GM21576 (cell line): ENCODE results near the gene ADAMTS8.

Source experiments
- ATAC-seq: cut with Tn5 transposase; IDR thresholded peaks from one replicate; pipeline ENCODE4 v1.9.1; 2021; ENCODE audit warnings: mild to moderate bottlenecking, moderate library complexity; ENCODE audit not compliant: unreplicated experiment

The ADAMTS8 gene

DNA sequence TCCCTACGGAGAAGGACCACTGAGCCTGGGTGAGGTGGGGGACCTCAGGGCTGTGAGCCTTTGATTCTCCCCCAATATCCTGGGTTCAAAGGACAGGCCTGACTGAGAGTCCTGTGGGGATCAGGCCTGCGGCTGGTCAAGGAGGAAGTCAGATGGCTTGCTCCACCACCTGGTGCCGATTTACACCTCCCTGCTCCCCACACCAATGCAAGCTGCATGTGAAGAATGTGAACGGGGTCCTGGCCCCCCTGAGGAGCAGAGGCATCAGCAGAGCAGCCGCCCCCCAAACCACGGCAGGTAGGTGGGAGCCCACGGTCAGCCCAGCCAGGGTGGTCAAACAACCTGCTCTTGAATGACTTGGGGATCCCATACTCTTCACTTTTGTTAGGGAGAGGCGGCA, 6.7 kb downstream of the ADAMTS8 start:
- ATAC-seq, result no peak

DNA sequence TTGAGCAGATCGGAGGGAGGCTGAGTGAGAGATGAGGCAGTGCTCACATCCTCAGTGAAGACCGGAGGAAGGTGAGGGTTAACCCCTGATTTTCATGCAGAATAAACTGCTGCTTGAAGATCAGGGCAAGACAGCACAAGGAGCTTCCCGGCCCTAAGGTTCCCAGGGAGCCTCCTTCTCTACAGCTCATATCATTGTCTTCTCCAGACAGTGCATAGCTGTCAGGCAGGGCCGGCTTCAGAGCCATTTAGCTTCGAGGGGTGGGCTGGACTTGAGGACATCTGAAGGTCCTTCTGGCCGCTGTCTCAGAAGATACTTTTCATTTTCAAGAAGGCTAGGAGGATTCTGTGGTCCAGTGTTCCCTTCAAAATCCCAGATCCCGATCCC, 7.2 kb downstream of the ADAMTS8 start:
- ATAC-seq, result no peak

DNA sequence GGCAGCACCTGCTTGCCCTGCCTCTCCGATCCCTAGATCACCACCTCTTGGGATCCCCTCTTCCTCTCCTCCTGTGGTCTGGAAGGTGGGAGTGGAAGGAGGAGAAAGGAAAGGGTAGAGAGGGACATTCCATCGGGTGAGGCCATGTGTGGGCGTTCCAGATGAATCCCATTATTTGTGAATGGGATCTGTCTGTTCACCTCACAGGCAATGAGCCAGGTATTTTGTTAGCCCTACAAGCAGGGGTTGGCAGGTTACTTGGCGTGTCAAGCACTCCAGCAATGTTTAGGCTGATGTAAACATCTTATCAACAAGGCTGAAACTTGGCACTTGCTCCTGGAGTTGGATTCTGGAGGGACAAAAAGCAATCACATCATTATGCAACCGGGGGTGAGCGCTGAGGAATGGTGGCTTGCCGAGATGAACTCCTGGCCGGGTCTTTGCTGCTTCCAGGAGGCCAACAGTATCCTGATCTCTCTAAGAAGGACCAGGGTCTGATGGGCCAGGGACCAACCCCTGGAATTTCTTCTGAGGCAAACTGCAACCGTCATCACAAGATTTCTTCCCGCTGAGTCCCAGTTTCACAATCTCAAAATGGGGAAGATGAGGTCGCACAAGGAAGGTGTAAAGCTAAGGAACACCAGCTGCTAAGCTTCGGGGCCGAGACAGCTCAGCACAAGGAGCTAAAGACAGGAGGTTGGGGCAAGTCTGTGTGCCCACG, 7.8 kb downstream of the ADAMTS8 start:
- no peak for ATAC-seq

DNA sequence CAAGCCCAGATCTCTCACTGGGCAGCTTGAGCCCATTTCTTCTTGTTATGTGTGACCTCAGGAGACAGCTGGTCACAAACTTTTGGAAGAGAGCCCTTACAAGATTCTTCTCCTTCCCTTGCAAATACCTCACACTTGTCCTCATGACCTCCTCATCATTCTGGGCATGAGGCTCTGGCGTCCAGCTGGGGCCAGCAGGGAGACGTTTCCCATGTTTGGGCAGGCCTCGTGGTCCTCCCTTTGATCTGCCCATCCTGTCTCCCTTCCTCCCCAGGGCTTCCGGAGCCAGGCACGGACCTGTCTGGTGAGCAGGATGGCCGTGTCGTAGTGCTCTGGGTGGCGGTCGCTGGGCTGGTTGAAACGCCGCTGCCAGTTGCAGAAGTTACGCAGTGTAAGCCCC, 9.7 kb downstream of the ADAMTS8 start:
- no peak for ATAC-seq

DNA sequence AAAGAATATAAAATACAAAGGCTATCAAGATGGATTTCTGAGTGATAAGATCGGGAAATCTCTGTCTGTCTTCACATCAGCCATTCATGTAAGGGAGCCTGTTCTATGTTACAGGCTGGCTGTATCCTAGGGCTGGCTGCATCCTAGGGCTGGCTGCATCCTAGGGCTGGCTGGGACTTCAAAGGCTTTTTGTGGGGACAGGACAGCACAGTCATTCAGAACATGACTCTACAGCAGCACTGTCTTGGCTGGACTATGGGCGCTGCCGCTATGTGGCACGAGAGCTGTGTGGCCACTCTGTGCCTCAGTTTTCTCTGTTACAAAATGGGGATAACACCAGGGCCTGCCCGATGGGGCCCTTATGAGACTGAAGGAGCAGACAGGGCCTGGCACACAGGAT, 10.2 kb downstream of the ADAMTS8 start:
- no peak for ATAC-seq

DNA sequence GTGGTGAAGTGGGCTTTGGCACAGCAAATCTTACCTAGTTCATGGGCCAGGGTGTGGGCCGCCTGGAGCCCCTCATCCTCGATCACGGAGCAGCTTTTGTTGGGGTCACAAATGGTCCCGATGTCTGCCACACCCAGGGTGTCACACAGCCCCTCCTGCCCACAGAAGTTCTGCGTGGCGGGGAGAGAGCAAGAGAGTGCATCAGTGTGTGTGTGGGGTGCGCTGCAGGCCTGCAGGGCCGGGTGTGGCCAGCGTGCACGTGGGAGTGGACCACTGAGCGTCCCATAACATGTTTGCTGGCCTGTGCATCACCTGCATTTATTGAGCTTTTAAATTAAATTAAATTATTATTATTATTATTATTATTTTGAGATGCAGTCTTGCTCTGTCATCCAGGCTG, 11.5 kb downstream of the ADAMTS8 start:
- ATAC-seq, result no peak

DNA sequence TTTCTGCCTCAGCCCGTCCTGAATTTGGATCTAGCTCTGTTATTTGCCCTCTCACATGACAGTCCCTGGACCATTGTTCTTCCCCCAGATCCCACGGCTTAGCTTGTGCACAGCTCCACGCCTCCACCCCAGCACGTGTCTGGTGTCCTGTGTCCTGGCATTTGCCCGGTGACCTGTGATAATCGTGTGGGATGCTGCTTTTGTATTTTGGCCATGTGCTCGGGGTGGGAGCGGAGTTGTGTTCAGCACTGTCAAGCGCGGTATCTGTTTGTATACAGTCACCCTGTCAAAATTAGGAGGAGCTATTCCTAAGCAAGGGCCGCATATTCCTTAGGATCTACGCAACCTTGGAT, 11.9 kb downstream of the ADAMTS8 start:
- no peak for ATAC-seq

DNA sequence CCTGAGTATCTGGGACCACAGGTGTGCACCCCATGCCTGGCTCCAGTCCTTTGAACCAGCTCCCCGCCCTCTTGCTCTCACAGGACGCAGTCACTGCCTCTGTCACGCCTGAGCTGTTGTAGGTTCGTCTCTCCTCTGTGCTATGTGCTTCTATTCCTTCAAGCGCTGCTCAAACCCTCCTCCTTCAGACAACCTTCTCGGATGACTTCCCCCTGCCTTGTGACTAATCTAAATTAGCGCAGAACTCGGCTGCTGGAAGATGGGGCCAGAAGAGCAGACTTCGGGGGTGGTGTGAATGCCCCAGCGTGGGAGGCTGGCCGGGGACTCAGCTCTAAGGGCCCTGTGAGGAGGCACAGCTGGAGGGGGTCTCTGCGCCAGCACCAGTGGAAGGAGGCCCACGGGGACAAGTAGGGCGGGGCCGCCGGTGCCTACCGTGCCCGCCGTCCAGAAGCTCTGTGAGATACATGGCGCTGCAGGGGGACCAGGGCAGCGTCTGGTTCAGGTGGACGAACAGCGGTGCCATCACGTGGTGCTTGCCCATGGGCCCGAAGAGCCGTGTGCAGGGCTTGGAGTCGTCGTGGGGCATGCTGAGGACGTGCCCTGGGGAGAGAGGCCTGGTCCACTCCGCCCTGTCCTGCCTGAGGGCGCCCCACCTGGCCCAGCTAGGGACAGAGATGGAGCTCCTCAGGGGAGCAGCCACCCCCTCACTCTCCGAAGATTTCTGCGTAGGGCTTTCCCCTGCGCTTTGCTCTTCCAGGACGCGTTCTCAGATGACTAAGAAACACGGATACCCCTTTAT, 12.5 kb downstream of the ADAMTS8 start:
- ATAC-seq, result no peak

DNA sequence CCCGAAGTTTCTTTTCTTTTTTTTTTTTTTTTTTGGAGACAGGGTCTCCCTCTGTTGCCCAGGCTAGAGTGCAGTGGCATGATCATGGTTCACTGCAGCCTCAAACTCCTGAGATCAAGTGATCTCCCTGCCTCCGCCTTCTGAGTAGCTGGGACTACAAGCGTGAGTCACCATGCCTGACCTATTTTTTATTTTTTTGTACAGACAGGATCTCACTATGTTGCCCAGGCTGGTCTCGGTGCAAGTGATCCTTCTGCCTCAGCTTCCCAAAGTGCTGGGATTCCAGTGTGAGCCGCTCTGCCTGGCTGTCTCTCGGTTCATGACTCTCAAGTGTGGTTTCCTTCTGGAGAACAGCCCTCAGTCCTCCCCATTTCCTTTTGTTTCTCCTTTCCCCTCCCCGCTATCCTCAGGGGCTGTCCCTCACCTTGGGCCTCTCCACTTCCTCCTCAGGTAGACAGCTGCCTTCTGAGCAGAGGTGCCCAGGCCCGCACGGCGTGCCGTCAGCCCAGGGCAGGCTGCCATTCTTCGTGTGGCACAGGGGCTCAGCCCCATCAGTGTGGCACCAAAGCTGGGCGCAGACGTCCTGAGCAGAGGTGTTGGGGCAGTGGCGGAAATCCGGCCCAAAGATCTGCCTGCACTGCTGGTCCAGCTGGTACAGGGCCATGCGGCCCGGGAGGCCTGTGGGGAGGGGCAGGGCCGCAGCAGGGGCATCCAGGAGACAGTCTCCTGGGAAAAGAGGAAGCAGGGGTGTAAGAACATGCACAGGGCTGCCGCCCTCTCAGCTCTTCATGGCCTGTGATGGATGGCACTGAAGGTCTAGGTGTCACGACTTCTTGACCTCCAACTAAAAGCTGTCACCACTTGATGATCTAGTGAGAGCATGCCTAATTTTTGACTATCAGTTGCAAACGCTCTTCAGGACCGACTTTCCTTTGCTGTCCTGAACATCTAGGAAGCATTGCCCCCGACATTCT, 14.0 kb downstream of the ADAMTS8 start:
- ATAC-seq, result no peak

DNA sequence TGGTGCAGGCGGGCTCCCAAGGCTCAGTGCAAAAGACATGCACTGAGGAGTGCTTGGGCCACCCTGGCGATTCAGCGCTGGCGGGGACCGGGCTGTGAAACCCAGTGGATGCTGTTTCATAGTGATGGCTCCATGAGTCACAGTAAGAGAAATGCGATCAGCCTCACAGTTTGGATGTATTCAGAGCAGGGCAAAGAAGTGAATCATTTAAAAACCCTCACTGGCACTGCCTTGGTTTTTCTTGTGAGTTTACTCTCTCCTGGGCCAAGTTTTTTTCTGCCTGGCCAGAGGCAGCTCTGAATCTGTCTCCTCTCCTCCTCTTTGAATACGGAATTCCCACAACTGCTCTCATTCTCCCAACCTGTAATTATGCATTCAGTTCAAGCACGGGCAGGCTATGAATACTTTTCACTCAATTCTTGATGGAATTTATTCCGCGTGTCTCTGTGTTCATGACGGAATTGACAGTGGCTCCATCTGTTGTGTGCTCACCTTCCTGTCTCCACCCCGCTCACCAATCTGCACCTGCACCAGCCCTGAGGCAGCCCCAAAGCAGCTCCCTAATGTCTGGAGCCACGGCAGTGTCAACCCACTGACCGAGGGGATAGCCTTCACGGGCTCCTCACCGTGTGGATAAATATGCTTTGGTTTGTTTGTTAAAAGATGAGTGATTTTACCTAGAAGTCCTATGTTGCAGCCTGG, 14.9 kb downstream of the ADAMTS8 start:
- no peak for ATAC-seq

DNA sequence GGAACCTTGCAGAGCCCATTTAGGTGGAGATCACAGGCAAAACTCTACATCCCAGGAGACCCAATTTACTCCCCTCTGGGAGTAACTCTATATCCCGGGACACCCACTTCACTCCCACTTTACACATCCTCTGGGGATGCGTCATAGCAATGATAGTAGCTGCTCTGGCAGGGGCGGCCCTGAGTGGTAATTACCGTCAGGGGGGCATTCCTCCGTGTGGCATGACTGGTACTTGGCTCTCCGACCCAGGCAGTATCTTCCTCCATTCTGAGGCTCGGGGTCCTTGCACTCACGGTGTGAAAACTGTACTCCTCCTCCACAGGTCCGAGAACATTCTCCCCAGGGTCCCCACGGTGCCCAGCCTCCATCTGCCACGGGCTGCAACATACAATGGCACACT, 17.2 kb downstream of the ADAMTS8 start:
- no peak for ATAC-seq

DNA sequence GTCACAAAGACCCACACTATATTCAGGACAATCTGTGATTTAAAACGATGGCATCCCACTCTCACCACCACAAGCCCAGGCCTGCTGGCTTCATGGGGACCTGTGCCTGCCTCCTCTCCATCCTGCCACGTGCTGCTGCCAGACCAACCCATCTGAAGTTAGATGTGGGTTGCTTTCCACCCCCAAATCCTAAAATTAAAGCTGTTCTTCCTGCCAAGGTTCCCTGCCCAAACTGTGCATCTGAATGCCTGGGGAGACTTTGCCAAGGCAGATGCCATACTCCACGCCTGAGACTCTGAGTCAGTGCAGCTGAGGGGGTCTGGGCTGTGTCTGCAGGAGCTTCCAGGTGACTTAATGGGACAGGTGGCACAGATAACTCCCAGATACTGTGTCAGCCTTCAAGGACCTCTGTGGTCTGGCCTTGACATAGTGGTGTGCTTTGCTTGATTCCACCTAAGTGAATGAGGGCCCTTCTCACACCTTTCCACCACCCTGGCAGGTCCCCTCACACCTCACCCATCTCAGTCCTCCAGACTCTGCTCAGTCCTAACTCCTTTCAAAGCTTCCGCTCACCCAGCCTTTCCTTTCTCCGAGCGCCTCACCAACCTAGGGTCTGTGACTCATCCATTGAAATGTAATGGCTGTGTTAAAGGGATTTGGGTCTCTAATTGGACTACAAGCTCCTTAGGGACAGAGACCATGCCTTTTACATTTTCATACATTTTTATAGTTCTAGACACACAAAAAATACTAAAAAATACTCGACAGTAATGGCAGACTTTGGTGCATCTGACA, 18.6 kb downstream of the ADAMTS8 start:
- no peak for ATAC-seq

DNA sequence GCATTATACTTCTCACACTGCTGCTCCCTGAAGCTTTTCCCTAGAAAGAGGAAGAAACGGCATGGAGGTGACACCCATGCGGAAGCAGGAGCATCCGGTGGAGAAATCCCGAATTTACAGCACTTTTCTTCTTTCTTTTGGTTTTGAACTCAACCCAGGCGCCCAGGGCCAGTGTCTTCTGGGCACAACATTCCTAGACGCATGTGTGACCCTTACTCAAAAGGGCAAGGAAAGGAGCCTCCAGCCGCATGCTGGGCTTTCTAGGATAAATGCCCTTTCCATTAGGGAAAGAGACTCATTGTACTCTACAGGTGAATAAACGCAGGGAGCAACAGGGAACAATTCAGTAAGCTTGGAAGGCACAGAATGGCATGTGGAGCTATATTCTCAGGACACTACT, 19.5 kb downstream of the ADAMTS8 start:
- no peak for ATAC-seq

DNA sequence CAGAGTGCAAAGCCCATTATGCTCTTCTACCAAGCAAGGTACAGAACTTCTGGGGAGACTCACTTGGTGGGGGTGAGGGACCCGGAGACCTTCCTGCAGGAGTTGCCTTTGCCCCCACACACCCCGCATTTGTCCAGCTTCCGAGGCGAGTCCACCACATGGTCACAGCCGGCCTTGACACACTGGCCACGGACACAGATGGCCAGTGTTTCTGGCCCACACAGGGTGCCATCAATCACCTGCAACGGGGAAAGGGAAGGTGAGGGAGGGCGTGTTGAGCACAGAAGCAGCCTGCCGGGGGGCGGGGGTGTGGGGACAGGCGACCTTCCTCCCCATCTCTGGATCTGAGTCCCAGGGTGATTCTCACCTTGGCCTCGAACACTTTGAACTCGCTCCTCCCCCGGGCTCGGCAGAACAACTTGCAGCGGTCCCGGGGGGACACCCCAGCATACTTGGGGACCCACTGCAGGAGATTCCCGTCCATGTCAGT, 20.0 kb downstream of the ADAMTS8 start:
- ATAC-seq, result no peak

DNA sequence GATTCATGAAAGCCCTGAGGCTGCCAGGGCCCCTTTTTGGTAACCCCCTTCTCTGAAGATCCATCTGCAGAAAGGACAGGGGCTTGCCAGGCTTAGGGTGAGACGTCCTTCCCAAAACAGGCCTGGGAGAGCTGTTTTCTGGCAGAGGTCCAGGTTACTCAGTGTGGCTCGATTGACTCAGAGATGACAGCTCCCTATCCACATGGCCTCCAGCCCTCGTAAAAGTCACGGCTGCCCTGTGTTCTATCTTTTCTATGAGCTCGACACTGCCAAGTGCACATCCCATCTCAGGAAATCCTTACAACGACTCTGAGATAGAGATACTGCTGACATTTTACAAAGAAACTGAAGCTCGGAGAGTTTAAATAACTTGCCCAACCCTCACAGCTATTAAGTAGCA, 20.4 kb downstream of the ADAMTS8 start:
- no peak for ATAC-seq

DNA sequence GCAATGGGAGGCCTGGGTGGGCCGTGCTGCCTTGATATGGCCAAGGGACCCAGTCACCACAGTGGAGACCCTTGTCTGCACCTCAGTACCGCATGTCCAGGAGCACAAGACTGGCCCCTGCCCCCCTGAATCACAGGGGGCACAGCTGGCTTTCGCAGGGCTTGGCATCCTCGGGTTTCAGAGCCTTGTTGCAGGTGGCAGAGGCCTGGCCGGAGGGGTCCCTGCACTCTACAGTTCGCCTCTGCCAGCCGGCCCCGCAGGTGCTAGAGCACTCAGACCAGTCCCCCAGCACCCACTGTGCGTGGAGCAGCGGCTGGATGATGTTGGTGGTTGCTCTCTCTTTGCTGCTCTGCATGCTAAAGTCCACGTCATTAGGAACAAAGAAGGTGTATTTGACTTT, 23.0 kb downstream of the ADAMTS8 start:
- ATAC-seq, result no peak

DNA sequence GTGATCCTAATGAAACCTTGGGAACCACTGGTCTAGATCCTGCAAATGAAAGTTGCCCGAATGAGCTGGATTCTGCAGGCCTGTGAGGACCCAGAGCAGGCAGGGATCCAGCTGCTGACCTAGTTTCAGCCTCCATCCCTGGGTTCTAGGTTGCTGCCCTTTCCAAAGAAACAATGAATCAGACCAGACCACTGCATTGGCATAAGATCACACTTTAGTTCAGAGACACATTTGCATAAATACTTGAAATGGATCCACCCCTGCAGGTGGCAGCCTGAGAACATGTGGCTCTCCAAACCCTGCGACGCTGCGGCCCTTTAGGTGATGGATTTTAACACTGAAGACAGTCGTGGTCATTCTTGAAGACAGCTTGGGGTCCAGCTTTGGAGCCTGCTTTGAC, 23.7 kb downstream of the ADAMTS8 start:
- ATAC-seq, result no peak

DNA sequence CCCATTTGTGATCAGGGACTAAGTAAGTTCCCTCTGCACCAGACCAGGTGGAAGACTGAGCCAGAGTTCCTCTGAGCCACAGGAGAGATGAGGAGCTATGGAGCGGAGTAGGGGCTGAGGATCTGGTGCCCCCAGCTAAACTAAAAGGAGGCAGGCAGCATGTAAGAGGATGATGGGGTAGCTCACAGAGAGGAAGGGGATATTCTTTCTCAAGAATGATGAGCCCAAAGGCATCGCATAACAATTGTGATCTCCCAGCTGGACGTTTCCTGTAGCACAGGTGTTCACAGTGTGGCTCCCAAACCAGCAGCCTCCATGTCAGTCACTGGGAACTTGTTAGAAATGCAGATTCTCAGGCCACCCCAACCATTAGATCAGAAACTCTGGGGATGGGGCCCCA, 24.4 kb downstream of the ADAMTS8 start:
- ATAC-seq, result no peak

DNA sequence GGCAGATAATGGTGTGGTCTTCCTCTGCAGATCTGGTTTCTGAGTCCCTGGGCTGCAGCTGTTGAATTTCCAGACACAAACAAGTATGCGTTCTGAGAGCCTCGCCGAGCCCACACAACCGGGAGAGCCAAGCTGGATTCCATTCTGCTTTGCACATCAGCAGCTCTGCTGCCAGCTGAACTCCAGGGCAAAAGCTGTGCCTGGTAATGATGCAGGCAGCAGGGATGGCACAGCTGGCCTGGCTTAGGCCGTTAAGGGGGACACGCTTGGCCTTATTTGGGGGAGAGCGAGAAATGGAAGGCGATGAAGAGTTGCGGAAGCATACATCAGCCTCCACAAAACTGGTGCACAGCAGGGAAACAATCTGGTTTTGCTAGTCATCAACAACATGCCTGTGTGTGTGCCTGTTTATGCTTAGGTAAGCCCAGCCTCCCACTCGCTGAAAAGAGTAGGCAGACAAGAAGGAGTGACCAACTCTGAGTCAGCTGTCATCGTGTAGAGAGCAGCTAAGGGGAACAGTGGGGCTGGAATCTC, 25.1 kb downstream of the ADAMTS8 start:
- ATAC-seq, result no peak

DNA sequence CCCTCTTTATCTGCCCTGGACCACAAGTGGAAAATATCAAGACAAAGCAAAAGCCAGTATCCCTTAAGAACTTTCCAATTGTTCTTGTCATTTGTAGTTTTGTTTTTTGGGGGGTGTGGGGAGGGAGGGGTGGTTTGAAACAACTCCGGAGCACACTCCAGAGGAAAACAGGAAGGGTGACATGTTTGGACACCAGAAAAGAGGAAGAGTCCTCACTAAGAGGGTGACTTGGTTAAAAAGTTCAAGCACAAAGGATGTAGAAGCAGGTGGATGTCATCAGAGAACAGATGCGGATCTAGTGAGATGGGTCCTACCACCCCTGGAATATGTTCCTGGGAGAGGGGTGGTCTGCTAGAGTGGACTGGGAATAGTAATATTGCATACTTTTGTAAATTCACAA, 25.8 kb downstream of the ADAMTS8 start:
- ATAC-seq, result no peak
